IMR-90 (cell line): ENCODE results near the gene KRT4. TPM values are rescaled to one million over a fixed set of nuclear protein-coding genes. Genes with fewer than 3 reads are reported as not detected.

ENCODE experiments used
- ATAC-seq: fragments of 200-7000 bp; cut with Tn5 transposase; 2 replicates; pipeline ENCODE4 v1.9.1; 2020; ENCODE audit warnings: low read depth, mild to moderate bottlenecking, moderate library complexity
- BruUV-seq: library from RNA; stranded (reverse); fragments of 400-500 nt; replicated peaks from 2 replicates; lab custom pipeline; 2021; lab: Mats Ljungman, UMichigan
- CTCF ChIA-PET: fragments of 300-600 bp; formaldehyde crosslinking; extraction: SDS; loops from one replicate; lab custom pipeline; 2021; ENCODE audit warnings: antibody characterized with exemption; lab: Yijun Ruan, JAX
- POLR2A ChIA-PET: fragments of 300-600 bp; sonication (Branson Sonifier 250); formaldehyde crosslinking; loops from one replicate; lab custom pipeline; 2022; ENCODE audit warnings: antibody characterized with exemption; ENCODE audit not compliant: unreplicated experiment; lab: Charles Lee
- DNase-seq: peaks from one replicate; pipeline ENCODE4 v3.0.0; 2013
- H2AFZ ChIP-seq: replicated peaks from 2 replicates; pipeline ENCODE3; 2013; ENCODE audit warnings: low read length, mild to moderate bottlenecking; ENCODE audit not compliant: poor library complexity
- H2AK5ac ChIP-seq: 2 replicates; pipeline ENCODE4 v1.6.1; 2013; ENCODE audit warnings: low read depth, low read length, inconsistent platforms
- H2AK9ac ChIP-seq: replicated peaks from 2 replicates; pipeline ENCODE3; 2013; ENCODE audit warnings: mild to moderate bottlenecking, low read depth, low read length, moderate library complexity; ENCODE audit not compliant: poor library complexity
- H2BK120ac ChIP-seq: 2 replicates; pipeline ENCODE4 v1.6.1; 2013; ENCODE audit warnings: low read depth, low read length, inconsistent platforms
- H2BK15ac ChIP-seq: 3 replicates; pipeline ENCODE4 v1.6.1; 2013; ENCODE audit warnings: low read depth, low read length, inconsistent platforms
- H2BK20ac ChIP-seq: 2 replicates; pipeline ENCODE4 v1.6.1; 2013; ENCODE audit warnings: low read depth, mild to moderate bottlenecking, inconsistent platforms, low read length, moderate library complexity
- H2BK5ac ChIP-seq: 2 replicates; pipeline ENCODE4 v1.6.1; 2013; ENCODE audit warnings: mild to moderate bottlenecking, low read depth, low read length, inconsistent platforms; ENCODE audit not compliant: poor library complexity, severe bottlenecking
- H3K14ac ChIP-seq: replicated peaks from 2 replicates; pipeline ENCODE4 v1.6.1; 2013; ENCODE audit warnings: low read depth, low read length, inconsistent platforms
- H3K18ac ChIP-seq: 2 replicates; pipeline ENCODE4 v1.6.1; 2013; ENCODE audit warnings: low read depth, low read length, control low read depth
- H3K23ac ChIP-seq: 2 replicates; pipeline ENCODE4 v1.6.1; 2013; ENCODE audit warnings: low read depth, low read length, inconsistent platforms
- H3K27ac ChIP-seq: 2 replicates; pipeline ENCODE4 v1.5.1; 2013; ENCODE audit warnings: mild to moderate bottlenecking, control low read depth, low read length; ENCODE audit not compliant: insufficient read depth
- H3K27me3 ChIP-seq: 2 replicates; pipeline ENCODE4 v1.6.1; 2013; ENCODE audit warnings: low read length; ENCODE audit not compliant: control insufficient read depth, insufficient read depth
- H3K36me3 ChIP-seq: 2 replicates; pipeline ENCODE4 v1.6.1; 2013; ENCODE audit warnings: low read length, mixed read lengths; ENCODE audit not compliant: control insufficient read depth, insufficient read depth
- H3K4ac ChIP-seq: 2 replicates; pipeline ENCODE4 v1.6.1; 2013; ENCODE audit warnings: low read depth, low read length, inconsistent platforms
- H3K4me1 ChIP-seq: 2 replicates; pipeline ENCODE4 v1.6.1; 2013; ENCODE audit warnings: low read length, mixed read lengths; ENCODE audit not compliant: control insufficient read depth, insufficient read depth
- H3K4me2 ChIP-seq: 2 replicates; pipeline ENCODE4 v1.6.1; 2013; ENCODE audit warnings: low read depth, mild to moderate bottlenecking, control low read depth, low read length, moderate library complexity
- H3K4me3 ChIP-seq: 2 replicates; pipeline ENCODE4 v1.5.1; 2013; ENCODE audit warnings: low read depth, mild to moderate bottlenecking, control low read depth, low read length, moderate library complexity; ENCODE audit not compliant: insufficient read depth
- H3K56ac ChIP-seq: 2 replicates; pipeline ENCODE4 v1.6.1; 2013; ENCODE audit warnings: low read length, inconsistent platforms; ENCODE audit not compliant: insufficient read depth; ENCODE audit errors: extremely low read depth
- H3K79me1 ChIP-seq, 2 experiments: 2 replicates each; pipeline ENCODE4 v1.6.1; 2013; ENCODE audit warnings: low read length in 2 of 2, inconsistent platforms in 1 of 2, low read depth in 1 of 2
- H3K9ac ChIP-seq: 2 replicates; pipeline ENCODE4 v1.6.1; 2013; ENCODE audit warnings: low read depth, low read length, control low read depth
- H3K9me1 ChIP-seq: 2 replicates; pipeline ENCODE4 v1.6.1; 2013; ENCODE audit warnings: low read length, inconsistent platforms; ENCODE audit not compliant: insufficient read depth
- H3K9me3 ChIP-seq: 2 replicates; pipeline ENCODE4 v1.6.1; 2013; ENCODE audit warnings: low read length; ENCODE audit not compliant: control insufficient read depth, insufficient read depth
- H4K20me1 ChIP-seq: 2 replicates; pipeline ENCODE4 v1.6.1; 2013; ENCODE audit warnings: low read length, inconsistent platforms; ENCODE audit not compliant: insufficient read depth
- H4K5ac ChIP-seq: 2 replicates; pipeline ENCODE4 v1.6.1; 2013; ENCODE audit warnings: mild to moderate bottlenecking, low read depth, low read length, control low read depth
- H4K8ac ChIP-seq, 2 experiments: 2 replicates each; pipeline ENCODE4 v1.6.1; 2013; ENCODE audit warnings: low read depth in 2 of 2, low read length in 2 of 2, control low read depth in 1 of 2, inconsistent platforms in 1 of 2
- H4K91ac ChIP-seq: 2 replicates; pipeline ENCODE4 v1.6.1; 2013; ENCODE audit warnings: low read depth, low read length, inconsistent platforms; ENCODE audit not compliant: insufficient read depth
- BHLHE40 ChIP-seq: fragments of 150-350 bp; IDR thresholded peaks from 2 replicates; pipeline ENCODE4 v1.6.1; 2016; ENCODE audit warnings: mild to moderate bottlenecking, low read depth, low read length
- CEBPB ChIP-seq: IDR thresholded peaks from 2 replicates; pipeline ENCODE4 v1.6.1; 2012; ENCODE audit warnings: low read depth, low read length, improper control_type of control experiment
- CHD1 ChIP-seq: IDR thresholded peaks from 2 replicates; pipeline ENCODE4 v1.6.1; 2012; ENCODE audit warnings: low read depth, low read length, improper control_type of control experiment
- FOS ChIP-seq: fragments of 150-350 bp; IDR thresholded peaks from 2 replicates; pipeline ENCODE4 v1.6.1; 2016; ENCODE audit warnings: low read depth, low read length
- MAFK ChIP-seq: IDR thresholded peaks from 2 replicates; pipeline ENCODE4 v1.6.1; 2012; ENCODE audit warnings: low read depth, low read length, improper control_type of control experiment
- MAZ ChIP-seq: IDR thresholded peaks from 2 replicates; pipeline ENCODE4 v1.6.1; 2012; ENCODE audit warnings: low read depth, mild to moderate bottlenecking, low read length, improper control_type of control experiment, moderate library complexity, borderline replicate concordance
- MXI1 ChIP-seq: IDR thresholded peaks from 2 replicates; pipeline ENCODE4 v1.6.1; 2012; ENCODE audit warnings: low read depth, mild to moderate bottlenecking, low read length, moderate library complexity, borderline replicate concordance
- NFE2L2 ChIP-seq: fragments of 150-350 bp; IDR thresholded peaks from 2 replicates; pipeline ENCODE4 v1.6.1; 2016; ENCODE audit warnings: low read depth, mild to moderate bottlenecking, low read length
- POLR2A ChIP-seq: IDR thresholded peaks from 2 replicates; pipeline ENCODE4 v1.6.1; 2012; ENCODE audit warnings: mild to moderate bottlenecking, low read depth, low read length
- RAD21 ChIP-seq: IDR thresholded peaks from 2 replicates; pipeline ENCODE4 v1.6.1; 2012; ENCODE audit warnings: low read length, improper control_type of control experiment
- RCOR1 ChIP-seq: IDR thresholded peaks from 2 replicates; pipeline ENCODE4 v1.6.1; 2012; ENCODE audit warnings: mild to moderate bottlenecking, low read length, improper control_type of control experiment; ENCODE audit not compliant: insufficient replicate concordance
- RFX5 ChIP-seq: IDR thresholded peaks from 2 replicates; pipeline ENCODE4 v1.8.0; 2012; ENCODE audit warnings: low read depth, mild to moderate bottlenecking, low read length, moderate library complexity
- SMC3 ChIP-seq: fragments of 150-350 bp; IDR thresholded peaks from 2 replicates; pipeline ENCODE4 v1.6.1; 2016; ENCODE audit warnings: low read depth, mild to moderate bottlenecking, antibody characterized with exemption, low read length, moderate library complexity
- WGBS, 2 experiments: methylation state at CpG; one replicate each; pipeline versions ENCODE4 v1.1.5 to v1.1.7; 2013; ENCODE audit warnings: missing lambda C conversion rate in 2 of 2; ENCODE audit not compliant: insufficient read length in 1 of 2; ENCODE audit errors: extremely low coverage in 2 of 2; 5-methylcytosine and 5-hydroxymethylcytosine counted together
- dilution Hi-C: fragments of 300-500 bp; cut with HindIII; formaldehyde crosslinking; loops from one replicate; pipeline ENCODE4 v1.14.3; 2018; ENCODE audit warnings: low sequenced_read_pairs; ENCODE audit not compliant: unreplicated experiment
- in situ Hi-C: fragments of 300-500 bp; cut with MboI; formaldehyde crosslinking; loops from 3 replicates; pipeline ENCODE4 v1.14.3; 2019; ENCODE audit warnings: low sequenced_read_pairs, inconsistent platforms, mixed read lengths
- intact Hi-C: fragments of 100-400 bp; cut with micrococcal nuclease; formaldehyde crosslinking; loops from 2 replicates; pipeline ENCODE4 v1.10.0; 2022
- polyA plus RNA-seq, 3 experiments: library from polyadenylated mRNA; depleted of rRNA; stranded (reverse); fragments of >200 nt; gene quantifications; 2 replicates each; pipeline ENCODE4 v1.2.3, GENCODE V29; 2012; ENCODE audit warnings: low replicate concordance in 1 of 3
- total RNA-seq: library from RNA; depleted of rRNA; stranded (reverse); fragments of >200 nt; gene quantifications from 2 replicates; pipeline ENCODE4 v1.2.3, GENCODE V29; 2012
- TF ChIP-seq, protein P1 (sequence below): fragments of 150-350 bp; IDR thresholded peaks from 2 replicates; pipeline ENCODE4 v1.6.1; 2016; ENCODE audit warnings: low read depth, mild to moderate bottlenecking, low read length, moderate library complexity, borderline replicate concordance
- TF ChIP-seq, protein P2 (sequence below): fragments of 150-350 bp; IDR thresholded peaks from 2 replicates; pipeline ENCODE4 v1.6.1; 2017; ENCODE audit warnings: mild to moderate bottlenecking, antibody characterized with exemption, low read length, low read depth
- TF ChIP-seq, protein P3 (sequence below): conservative IDR thresholded peaks from 2 replicates; pipeline ENCODE4 v1.5.1; 2012; ENCODE audit warnings: mild to moderate bottlenecking, low read depth, low read length, improper control_type of control experiment

The KRT4 gene
- total and polyA plus RNA-seq, 2 of the 4 experiments (the other 2 are of a cell fraction) = under 0.01 to 0.07 TPM

DNA sequence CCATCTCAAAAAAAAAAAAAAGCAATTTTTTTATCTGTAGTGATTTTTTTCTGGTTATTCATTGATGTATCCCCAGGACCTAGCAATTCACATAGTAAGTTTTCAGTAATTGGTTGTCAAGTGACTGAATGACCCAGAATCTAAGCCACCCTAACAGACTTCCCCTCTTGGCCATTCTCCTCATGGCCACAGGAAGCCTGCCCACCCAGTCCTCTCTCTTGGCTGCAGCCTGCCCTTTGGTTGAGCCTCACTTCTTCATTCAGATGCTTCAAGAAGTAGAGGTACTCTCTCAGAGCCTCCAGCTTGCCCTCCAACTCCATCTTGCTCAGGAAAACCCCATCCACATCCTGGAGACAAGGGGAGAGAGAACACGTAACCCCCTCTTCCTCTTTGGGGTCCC lies 32.0 kb upstream of the KRT4 start:
- Histone ChIP-seq H3K27me3 (peaks cover 42% of the 10 kb centered on the region), H3K9ac (no peak overlapping the region), H2AFZ (no peak overlapping the region), H2BK20ac (no peak overlapping the region), H2BK15ac (no peak overlapping the region), H3K4me1 (no peaks in the 10 kb centered on the region), H3K4me2 (no peak overlapping the region), H3K4ac (no peak overlapping the region), H2AK9ac (no peak overlapping the region), H4K8ac (no peak overlapping the region), H2AK5ac (no peak overlapping the region), H3K9me3 (no peaks in the 10 kb centered on the region), H3K4me3 (no peak overlapping the region), H4K20me1 (no peaks in the 10 kb centered on the region), H3K14ac (no peak overlapping the region), H3K56ac (no peak overlapping the region), H3K79me1 (no peaks in the 10 kb centered on the region), H3K23ac (no peak overlapping the region), H2BK5ac (no peak overlapping the region), H2BK120ac (no peak overlapping the region), H3K9me1 (no peaks in the 10 kb centered on the region), H3K27ac (no peak overlapping the region), H4K91ac (no peak overlapping the region), H4K5ac (no peak overlapping the region), H3K18ac (no peak overlapping the region), H3K36me3 (no peaks in the 10 kb centered on the region)
- intact Hi-C loops = no loop called here
- ChIA-PET POLR2A (no interaction called here), CTCF (no interaction called here)
- in situ Hi-C loops = no loop called here
- no peak for DNase-seq
- no TSS peak for BruUV-seq
- no peak for ATAC-seq
- TF ChIP-seq FOS (no peak), CHD1 (no peak), CEBPB (no peak), BHLHE40 (no peak), MAFK (no peak), RAD21 (no peak), SMC3 (no peak), POLR2A (no peak), MXI1 (no peak), MAZ (no peak), NFE2L2 (no peak), RFX5 (no peak), RCOR1 (no peak)
- TF ChIP-seq, protein P1, sequence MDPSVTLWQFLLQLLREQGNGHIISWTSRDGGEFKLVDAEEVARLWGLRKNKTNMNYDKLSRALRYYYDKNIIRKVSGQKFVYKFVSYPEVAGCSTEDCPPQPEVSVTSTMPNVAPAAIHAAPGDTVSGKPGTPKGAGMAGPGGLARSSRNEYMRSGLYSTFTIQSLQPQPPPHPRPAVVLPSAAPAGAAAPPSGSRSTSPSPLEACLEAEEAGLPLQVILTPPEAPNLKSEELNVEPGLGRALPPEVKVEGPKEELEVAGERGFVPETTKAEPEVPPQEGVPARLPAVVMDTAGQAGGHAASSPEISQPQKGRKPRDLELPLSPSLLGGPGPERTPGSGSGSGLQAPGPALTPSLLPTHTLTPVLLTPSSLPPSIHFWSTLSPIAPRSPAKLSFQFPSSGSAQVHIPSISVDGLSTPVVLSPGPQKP = no peak
- TF ChIP-seq, protein P2, sequence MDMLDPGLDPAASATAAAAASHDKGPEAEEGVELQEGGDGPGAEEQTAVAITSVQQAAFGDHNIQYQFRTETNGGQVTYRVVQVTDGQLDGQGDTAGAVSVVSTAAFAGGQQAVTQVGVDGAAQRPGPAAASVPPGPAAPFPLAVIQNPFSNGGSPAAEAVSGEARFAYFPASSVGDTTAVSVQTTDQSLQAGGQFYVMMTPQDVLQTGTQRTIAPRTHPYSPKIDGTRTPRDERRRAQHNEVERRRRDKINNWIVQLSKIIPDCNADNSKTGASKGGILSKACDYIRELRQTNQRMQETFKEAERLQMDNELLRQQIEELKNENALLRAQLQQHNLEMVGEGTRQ = no peak
- TF ChIP-seq, protein P3, sequence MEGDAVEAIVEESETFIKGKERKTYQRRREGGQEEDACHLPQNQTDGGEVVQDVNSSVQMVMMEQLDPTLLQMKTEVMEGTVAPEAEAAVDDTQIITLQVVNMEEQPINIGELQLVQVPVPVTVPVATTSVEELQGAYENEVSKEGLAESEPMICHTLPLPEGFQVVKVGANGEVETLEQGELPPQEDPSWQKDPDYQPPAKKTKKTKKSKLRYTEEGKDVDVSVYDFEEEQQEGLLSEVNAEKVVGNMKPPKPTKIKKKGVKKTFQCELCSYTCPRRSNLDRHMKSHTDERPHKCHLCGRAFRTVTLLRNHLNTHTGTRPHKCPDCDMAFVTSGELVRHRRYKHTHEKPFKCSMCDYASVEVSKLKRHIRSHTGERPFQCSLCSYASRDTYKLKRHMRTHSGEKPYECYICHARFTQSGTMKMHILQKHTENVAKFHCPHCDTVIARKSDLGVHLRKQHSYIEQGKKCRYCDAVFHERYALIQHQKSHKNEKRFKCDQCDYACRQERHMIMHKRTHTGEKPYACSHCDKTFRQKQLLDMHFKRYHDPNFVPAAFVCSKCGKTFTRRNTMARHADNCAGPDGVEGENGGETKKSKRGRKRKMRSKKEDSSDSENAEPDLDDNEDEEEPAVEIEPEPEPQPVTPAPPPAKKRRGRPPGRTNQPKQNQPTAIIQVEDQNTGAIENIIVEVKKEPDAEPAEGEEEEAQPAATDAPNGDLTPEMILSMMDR = no peak
- dilution Hi-C loops = no loop called here
- 20% methylated on average over 1 of the region's 1 CpG; no CpG with 5 or more reads in 1 of the 2 experiments for WGBS, 2 experiments
